ENCODE measurements around the gene NFU1. TPM values are rescaled to one million over a fixed set of nuclear protein-coding genes. Genes with fewer than 3 reads are reported as not detected.

Gene NFU1
- 40.4 to 52.8 TPM (median 47.3 TPM) in 5 replicates for total RNA-seq (2022; extraction: Qiagen RNA extraction; ENCODE audit: low read depth)

DNA sequence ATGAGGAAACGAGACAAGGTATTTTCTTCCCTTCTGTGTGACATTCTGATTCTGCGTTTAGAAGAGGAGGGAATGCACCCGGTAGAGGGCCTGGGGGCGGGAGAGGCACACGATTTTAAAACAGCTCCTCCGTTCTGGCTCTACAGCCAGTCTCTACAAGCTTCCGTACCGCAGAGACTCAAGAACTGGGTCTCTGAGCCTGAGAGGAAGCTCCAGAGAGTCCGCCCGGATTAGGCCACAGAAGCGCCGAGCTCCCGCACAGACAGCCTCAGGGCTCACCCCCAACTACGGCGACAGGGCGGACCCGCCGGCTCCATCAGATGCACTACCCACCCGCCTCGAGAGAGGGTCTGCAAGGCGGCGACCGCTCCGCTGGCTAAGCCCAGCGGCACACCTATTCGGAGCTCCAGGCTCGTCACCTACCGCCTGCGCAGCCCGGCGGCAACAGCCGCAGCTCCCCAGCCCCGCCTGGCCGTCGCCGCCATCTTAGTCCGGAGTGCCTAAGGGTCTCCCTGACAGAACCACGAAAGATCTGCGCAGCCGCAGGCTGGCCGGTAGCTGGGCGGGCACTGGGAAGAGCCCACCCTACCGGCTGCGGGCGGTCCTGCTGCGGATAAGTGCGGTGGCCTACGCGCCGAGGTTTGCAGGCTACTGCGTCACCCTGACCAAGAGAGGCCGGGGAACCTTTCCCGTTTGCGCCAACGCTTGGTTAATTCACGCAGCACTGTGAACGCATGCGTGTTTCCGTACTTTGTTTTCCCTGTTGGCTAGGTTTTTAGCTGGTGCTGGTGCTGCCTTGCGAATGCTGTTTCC lies at the start of gene NFU1:
Gene NFU1 (minus strand): TSS at position 498 of the 813 bp plus-strand sequence. CDS start 13 bp downstream, at position 485.

DNA sequence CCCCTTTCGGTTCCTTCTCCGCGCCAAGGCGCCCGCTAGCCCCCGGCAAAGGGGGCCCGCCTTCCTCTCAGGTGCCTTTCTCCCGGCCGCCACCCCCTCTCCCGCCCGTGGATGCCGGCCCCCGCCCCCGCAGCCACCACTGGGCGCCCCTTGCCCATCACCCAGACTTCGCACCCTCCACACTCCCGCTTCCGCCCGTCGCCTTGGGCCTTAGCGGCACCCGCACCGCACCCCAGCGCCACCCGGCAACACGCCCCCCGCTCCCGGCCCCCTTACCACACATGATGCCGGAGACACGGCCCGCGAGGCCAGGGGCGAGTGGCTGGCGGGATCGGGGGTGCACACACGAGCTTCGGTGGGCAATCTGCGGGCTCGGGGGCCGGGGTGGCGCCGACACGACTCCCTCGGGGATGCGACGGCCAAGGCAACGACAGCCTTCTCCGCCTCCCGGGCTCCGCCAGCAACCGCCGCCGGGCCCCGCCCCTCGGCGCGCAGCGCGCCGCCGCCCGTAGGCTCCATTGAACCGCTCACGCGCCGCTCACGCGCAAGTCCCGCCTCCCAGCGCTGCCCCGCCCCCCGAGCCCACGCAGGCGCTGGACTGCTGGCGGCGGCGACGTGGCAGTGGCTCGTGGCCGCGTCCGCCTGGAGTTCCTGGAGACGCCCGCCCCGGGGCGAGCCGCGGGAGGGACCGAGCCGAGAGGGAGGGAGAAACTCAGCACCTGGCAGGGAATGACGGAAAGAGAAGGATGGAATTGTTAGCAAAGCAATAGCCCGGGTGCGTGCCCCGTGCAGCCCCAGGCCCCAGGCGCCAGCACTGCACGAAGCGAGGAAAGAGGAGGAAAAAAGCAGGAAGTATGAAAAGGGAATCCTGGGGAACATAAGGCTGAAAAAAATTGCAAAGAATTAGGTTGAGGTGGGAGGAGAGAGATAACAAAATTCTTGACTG lies 50.2 kb downstream of the NFU1 start, which contains the start of gene GFPT1:
Gene GFPT1 (minus strand): TSS at position 439 of the 946 bp plus-strand sequence. CDS start 156 bp downstream, at position 283.

Other genes starting within 250 kb of the NFU1 start
- 22.7 to 32.5 TPM (median 28.8 TPM) in 5 replicates for gene GFPT1, start 50.2 kb downstream of the NFU1 start, total RNA-seq (2022; extraction: Qiagen RNA extraction; ENCODE audit: low read depth)
- 16.0 to 22.9 TPM (median 21.4 TPM) in 5 replicates for gene AAK1, start 206.3 kb upstream of the NFU1 start, total RNA-seq (2022; extraction: Qiagen RNA extraction; ENCODE audit: low read depth)